GM23248 (cell line): Measurements from ENCODE around the gene ZNF692. TPM values are rescaled to one million over a fixed set of nuclear protein-coding genes. Genes with fewer than 3 reads are reported as not detected.
A peak's percentile ranks its signal among the peaks of the same experiment; 100 is the strongest.

Source experiments
- DNase-seq: peaks from one replicate; pipeline ENCODE4 v3.0.0-alpha.2; 2015
- H2AFZ ChIP-seq: fragments of 200-600 bp; sonication (generic); 2 replicates; pipeline ENCODE4 v1.6.1; 2016; ENCODE audit warnings: antibody characterized with exemption
- H3F3A ChIP-seq: fragments of 200-600 bp; sonication (generic); 2 replicates; pipeline ENCODE4 v1.6.1; 2016; ENCODE audit warnings: mild to moderate bottlenecking, antibody characterized with exemption, mixed run types; ENCODE audit not compliant: insufficient read depth
- H3K27ac ChIP-seq: fragments of 200-600 bp; sonication (generic); 2 replicates; pipeline ENCODE4 v1.5.1; 2016; ENCODE audit warnings: mild to moderate bottlenecking
- H3K27me3 ChIP-seq: fragments of 200-600 bp; sonication (generic); replicated peaks from 2 replicates; pipeline ENCODE4 v1.6.1; 2016; ENCODE audit warnings: mild to moderate bottlenecking; ENCODE audit not compliant: insufficient read depth
- H3K36me3 ChIP-seq: fragments of 200-600 bp; sonication (generic); 2 replicates; pipeline ENCODE4 v1.6.1; 2016; ENCODE audit warnings: low read depth, mild to moderate bottlenecking
- H3K4me1 ChIP-seq: fragments of 200-600 bp; sonication (generic); 2 replicates; pipeline ENCODE4 v1.6.1; 2016; ENCODE audit warnings: mild to moderate bottlenecking; ENCODE audit not compliant: insufficient read depth
- H3K4me2 ChIP-seq: fragments of 200-600 bp; sonication (generic); one replicate; pipeline ENCODE4 v1.6.1; 2016; ENCODE audit warnings: mild to moderate bottlenecking; ENCODE audit not compliant: unreplicated experiment
- H3K4me3 ChIP-seq: fragments of 200-600 bp; sonication (generic); 2 replicates; pipeline ENCODE4 v1.5.1; 2016; ENCODE audit warnings: mild to moderate bottlenecking
- H3K79me2 ChIP-seq: fragments of 200-600 bp; sonication (generic); 2 replicates; pipeline ENCODE4 v1.6.1; 2016; ENCODE audit warnings: mild to moderate bottlenecking; ENCODE audit not compliant: insufficient read depth
- H3K9ac ChIP-seq: fragments of 200-600 bp; sonication (generic); 2 replicates; pipeline ENCODE4 v1.6.1; 2016; ENCODE audit warnings: mild to moderate bottlenecking
- H3K9me2 ChIP-seq: fragments of 200-600 bp; sonication (generic); 2 replicates; pipeline ENCODE4 v1.6.1; 2016; ENCODE audit warnings: mixed run types, mild to moderate bottlenecking, moderate library complexity; ENCODE audit not compliant: insufficient read depth
- H3K9me3 ChIP-seq: fragments of 200-600 bp; sonication (generic); one replicate; pipeline ENCODE4 v1.6.1; 2017; ENCODE audit warnings: low read depth
- H4K20me1 ChIP-seq: fragments of 200-600 bp; sonication (generic); 2 replicates; pipeline ENCODE4 v1.6.0; 2016; ENCODE audit not compliant: insufficient read depth
- EZH2 ChIP-seq: fragments of 200-600 bp; sonication (generic); IDR thresholded peaks from 2 replicates; pipeline ENCODE4 v1.6.1; 2018; ENCODE audit warnings: antibody characterized with exemption, mild to moderate bottlenecking; ENCODE audit not compliant: insufficient read depth, poor library complexity, severe bottlenecking
- EZH2phosphoT487 ChIP-seq: fragments of 200-600 bp; sonication (generic); IDR thresholded peaks from 2 replicates; pipeline ENCODE4 v1.6.1; 2018; ENCODE audit warnings: antibody characterized with exemption, moderate library complexity, mild to moderate bottlenecking, low read depth; ENCODE audit not compliant: insufficient read depth
- WGBS, 2 experiments: methylation state at CpG; one replicate each; pipeline ENCODE4 v1.1.6; 2015 to 2017; ENCODE audit warnings: low lambda C conversion rate in 2 of 2, low coverage in 1 of 2; ENCODE audit errors: missing lambda C conversion rate in 2 of 2; 5-methylcytosine and 5-hydroxymethylcytosine counted together
- in situ Hi-C: fragments of 300-500 bp; cut with MboI; formaldehyde crosslinking; loops from 2 replicates; pipeline ENCODE4 v1.15.0; 2020
- polyA plus RNA-seq: library from polyadenylated mRNA; unstranded; fragments of >200 nt; fragmentation: Nextera tagmentation; extraction: Ambion mirVana; gene quantifications from 2 replicates; pipeline ENCODE4 v1.2.1, GENCODE V29; 2016
- total RNA-seq: library from RNA; depleted of rRNA; stranded (reverse); fragments of >200 nt; shearing (Covaris generic); gene quantifications from 2 replicates; pipeline ENCODE4 v1.2.3, GENCODE V29; 2014

The ZNF692 gene
- total and polyA plus RNA-seq, 2 experiments from 2014 or later, result 16.2 to 17.0 TPM

- H3K4me1 ChIP-seq, result peaks cover 7% of the 10 kb centered on the region; the same call in 1 of the 2 replicates
- no peaks in the 10 kb centered on the region for H3K9me3 ChIP-seq
- 14 to 18% methylated on average over 4 of the region's 4 CpGs for WGBS, 2 experiments
- peak overlapping the region; percentile 99 for H3K4me2 ChIP-seq
- TF ChIP-seq EZH2phosphoT487, result no peak
- no peak for TF ChIP-seq EZH2
- peak overlapping the region; percentile 88 for H3K4me3 ChIP-seq
- no peaks in the 10 kb centered on the region for H3K9me2 ChIP-seq
- H3K27ac ChIP-seq, result peak overlapping the region; percentile 85
- H3K27me3 ChIP-seq, result no peaks in the 10 kb centered on the region
- H4K20me1 ChIP-seq, result no peaks in the 10 kb centered on the region
- peaks cover 13% of the 10 kb centered on the region for H3F3A ChIP-seq
- H3K9ac ChIP-seq, result peak overlapping the region; percentile 91
- peak overlapping the region; percentile 100 for H2AFZ ChIP-seq
- H3K36me3 ChIP-seq, result no peaks in the 10 kb centered on the region
- DNase-seq, result peak; percentile 23
- H3K79me2 ChIP-seq, result peaks cover 40% of the 10 kb centered on the region
- in situ Hi-C loops, result no loop called here
These were observed 46.8 kb upstream of the ZNF692 start for GRCh38 chr1:248905662-248906008.

- 66 to 77% methylated on average over 3 of the region's 3 CpGs for WGBS, 2 experiments
- in situ Hi-C loops, result no loop called here
- TF ChIP-seq EZH2phosphoT487 (no peak), EZH2 (no peak)
These were observed 45.7 kb upstream of the ZNF692 start for GRCh38 chr1:248904437-248905216.

GRCh38 chr1:248901578-248901977 lies 42.7 kb upstream of the ZNF692 start:
- H3K9me3 ChIP-seq, result no peaks in the 10 kb centered on the region
- H3K4me2 ChIP-seq, result no peak overlapping the region
- no peaks in the 10 kb centered on the region for H4K20me1 ChIP-seq
- no peak overlapping the region for H2AFZ ChIP-seq
- 67 to 79% methylated on average over 2 of the region's 2 CpGs for WGBS, 2 experiments
- no peaks in the 10 kb centered on the region; the same call in 1 of the 2 replicates for H3K27me3 ChIP-seq
- peaks cover 13% of the 10 kb centered on the region for H3F3A ChIP-seq
- TF ChIP-seq EZH2 (no peak), EZH2phosphoT487 (no peak)
- no peak overlapping the region for H3K27ac ChIP-seq
- no peaks in the 10 kb centered on the region for H3K4me1 ChIP-seq
- H3K36me3 ChIP-seq, result no peaks in the 10 kb centered on the region
- H3K9me2 ChIP-seq, result no peaks in the 10 kb centered on the region
- in situ Hi-C loops, result no loop called here
- no peaks in the 10 kb centered on the region for H3K79me2 ChIP-seq
- no peak overlapping the region for H3K4me3 ChIP-seq
- H3K9ac ChIP-seq, result no peak overlapping the region
- no peak for DNase-seq

More at GRCh38 chr1:248904437-248905216, 45.7 kb upstream of the ZNF692 start:
- H3K4me1 ChIP-seq, result peaks cover 7% of the 10 kb centered on the region; the same call in 1 of the 2 replicates
- no peak overlapping the region for H3K9ac ChIP-seq
- H3K4me2 ChIP-seq, result no peak overlapping the region
- peak overlapping the region; percentile 100 for H2AFZ ChIP-seq
- H3F3A ChIP-seq, result peaks cover 13% of the 10 kb centered on the region
- no peaks in the 10 kb centered on the region for H4K20me1 ChIP-seq
- H3K9me2 ChIP-seq, result no peaks in the 10 kb centered on the region
- H3K27ac ChIP-seq, result no peak overlapping the region
- H3K9me3 ChIP-seq, result no peaks in the 10 kb centered on the region
- H3K36me3 ChIP-seq, result no peaks in the 10 kb centered on the region
- no peak for DNase-seq
- H3K4me3 ChIP-seq, result no peak overlapping the region
- H3K79me2 ChIP-seq, result peaks cover 30% of the 10 kb centered on the region
- H3K27me3 ChIP-seq, result no peaks in the 10 kb centered on the region; the same call in 1 of the 2 replicates

- WGBS, 2 experiments, result 22 to 36% methylated on average over 1 of the region's 1 CpG
- no peak for TF ChIP-seq EZH2phosphoT487
- TF ChIP-seq EZH2, result no peak
- Histone ChIP-seq H3F3A (peaks cover 13% of the 10 kb centered on the region), H3K4me2 (no peak overlapping the region), H3K79me2 (no peaks in the 10 kb centered on the region), H3K9me2 (no peaks in the 10 kb centered on the region), H3K4me1 (no peaks in the 10 kb centered on the region), H2AFZ (no peak overlapping the region), H3K4me3 (no peak overlapping the region), H3K27ac (no peak overlapping the region), H3K36me3 (no peaks in the 10 kb centered on the region), H3K9me3 (no peaks in the 10 kb centered on the region), H3K9ac (no peak overlapping the region), H3K27me3 (no peaks in the 10 kb centered on the region; the same call in 1 of the 2 replicates), H4K20me1 (no peaks in the 10 kb centered on the region)
- in situ Hi-C loops, result no loop called here
- no peak for DNase-seq
These were observed 41.8 kb upstream of the ZNF692 start for GRCh38 chr1:248900637-248901036.
